ENCODE data around the gene IFT57.

DNA sequence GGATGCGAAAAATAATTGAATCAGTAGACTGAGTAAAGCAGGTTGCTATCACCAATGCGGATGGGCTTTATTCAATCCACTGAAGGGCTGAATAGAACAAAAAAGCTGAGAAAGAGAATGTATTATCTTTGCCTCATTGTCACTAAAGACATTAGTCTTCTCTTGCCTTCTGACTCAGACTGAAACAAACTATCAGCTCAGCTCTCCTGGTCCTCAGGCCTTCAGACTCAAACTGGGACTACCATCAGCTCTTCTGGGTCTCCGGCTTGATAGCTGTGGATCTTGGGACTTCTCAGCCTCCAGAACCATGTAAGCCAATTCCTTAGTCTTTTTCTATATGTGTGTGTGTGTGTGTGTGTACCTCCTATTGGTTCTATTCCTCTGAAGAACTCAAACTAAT lies 12.6 kb downstream of the IFT57 start:
- TF ChIP-seq CTCF (conservative IDR thresholded peaks at IDR 0.05; ENCODE audit: low read length) = no peak
- TF ChIP-seq EZH2phosphoT487 (IDR thresholded peaks at IDR 0.05; ENCODE audit: borderline replicate concordance) = no peak
